ENCODE data around the gene NRG3.

GRCh38 chr10:82409671-82410070 is 534.7 kb downstream of the NRG3 start:
- no peak for TF ChIP-seq CTCF (IDR thresholded peaks at IDR 0.05)
- TF ChIP-seq POLR2A (IDR thresholded peaks at IDR 0.05) = no peak

Data from testis (tissue), 2 donors.